Activated CD4-positive, alpha-beta T cell treated with anti-CD3 and anti-CD28 coated beads, Interleukin-2, Interleukin-6, amounts not matched to agents 100 ng/mL and 50 ng/mL, durations not matched to agents 16 hours and 8 hours (primary cell): ENCODE measurements around the gene MKX.
"Not testable (repeated sequence)": the region's sequence is repeated elsewhere in the genome, so short reads cannot be mapped to it uniquely, and the experiment has no call there.

ENCODE experiments used
- DNase-seq: peaks from one replicate; pipeline ENCODE4 v3.0.0-alpha.2; 2020

Gene MKX

GRCh38 chr10:27687743-27688142, 57.9 kb downstream of the MKX start:
- no peak for DNase-seq

GRCh38 chr10:27687326-27687725, 58.3 kb downstream of the MKX start:
- DNase-seq, result no peak

- DNase-seq, result no peak
These were observed 59.9 kb downstream of the MKX start for GRCh38 chr10:27685681-27686080.

GRCh38 chr10:27683226-27683625, 62.4 kb downstream of the MKX start:
- DNase-seq, result no peak

- not testable (repeated sequence) for DNase-seq
These were observed 63.8 kb downstream of the MKX start for GRCh38 chr10:27681795-27682194.

GRCh38 chr10:27680691-27681605, 64.7 kb downstream of the MKX start:
- no peak for DNase-seq

- DNase-seq, result no peak
These were observed 65.5 kb downstream of the MKX start for GRCh38 chr10:27680006-27680557.

- DNase-seq, result no peak
These were observed 66.2 kb downstream of the MKX start for GRCh38 chr10:27679369-27679912.

- no peak for DNase-seq
These were observed 67.5 kb downstream of the MKX start for GRCh38 chr10:27678166-27678565.

GRCh38 chr10:27673065-27673464, 72.6 kb downstream of the MKX start:
- DNase-seq, result no peak

- DNase-seq, result no peak
These were observed 73.8 kb downstream of the MKX start for GRCh38 chr10:27671821-27672220.

GRCh38 chr10:27664461-27664860, 81.2 kb downstream of the MKX start:
- DNase-seq, result no peak

GRCh38 chr10:27663621-27664020, 82.0 kb downstream of the MKX start:
- DNase-seq, result no peak

- no peak for DNase-seq
These were observed 83.9 kb downstream of the MKX start for GRCh38 chr10:27661514-27662286.

- DNase-seq, result no peak
These were observed 84.9 kb downstream of the MKX start for GRCh38 chr10:27660711-27661110.

GRCh38 chr10:27660268-27660667, 85.4 kb downstream of the MKX start:
- DNase-seq, result no peak

- DNase-seq, result no peak
These were observed 85.8 kb downstream of the MKX start for GRCh38 chr10:27659786-27660185.

- DNase-seq, result no peak
These were observed 86.8 kb downstream of the MKX start for GRCh38 chr10:27658788-27659187.

GRCh38 chr10:27655296-27655695, 90.3 kb downstream of the MKX start:
- no peak for DNase-seq

GRCh38 chr10:27654284-27654683, 91.3 kb downstream of the MKX start:
- no peak for DNase-seq

- no peak for DNase-seq
These were observed 98.9 kb downstream of the MKX start for GRCh38 chr10:27646604-27647175.

- DNase-seq, result no peak
These were observed 99.4 kb downstream of the MKX start for GRCh38 chr10:27646194-27646593.

- no peak for DNase-seq
These were observed 101.2 kb downstream of the MKX start for GRCh38 chr10:27644307-27644939.
